Duodenal mucosa (tissue), 2 donors: Measurements from ENCODE around the gene GABPB1.

ENCODE experiments used
- H3K27ac ChIP-seq: one replicate; pipeline ENCODE4 v1.7.0; 2013; ENCODE audit warnings: low read depth, low read length
- H3K27me3 ChIP-seq, 2 donors: one replicate each; pipeline ENCODE4 v1.7.0; 2013; ENCODE audit warnings: low read length in 2 of 2, control low read depth in 1 of 2; ENCODE audit not compliant: insufficient read depth in 2 of 2, control insufficient read depth in 1 of 2
- H3K36me3 ChIP-seq, 2 donors: one replicate each; pipeline ENCODE4 v1.7.0; 2013; ENCODE audit warnings: low read length in 2 of 2, control low read depth in 1 of 2; ENCODE audit not compliant: insufficient read depth in 2 of 2, control insufficient read depth in 1 of 2
- H3K4me1 ChIP-seq, 2 donors: one replicate each; pipeline ENCODE4 v1.7.0; 2013; ENCODE audit warnings: low read length in 2 of 2, control low read depth in 1 of 2; ENCODE audit not compliant: insufficient read depth in 2 of 2, control insufficient read depth in 1 of 2
- H3K4me3 ChIP-seq, 2 donors: one replicate each; pipeline ENCODE4 v1.7.0; 2013; ENCODE audit warnings: low read length in 2 of 2, low read depth in 1 of 2
- H3K9ac ChIP-seq, 2 donors: one replicate each; pipeline ENCODE4 v1.7.0; 2013; ENCODE audit warnings: low read length in 2 of 2, low read depth in 1 of 2
- H3K9me3 ChIP-seq, 2 donors: one replicate each; pipeline ENCODE4 v1.7.0; 2013; ENCODE audit warnings: low read length in 2 of 2, control low read depth in 1 of 2; ENCODE audit not compliant: control insufficient read depth in 1 of 2

Gene GABPB1

DNA sequence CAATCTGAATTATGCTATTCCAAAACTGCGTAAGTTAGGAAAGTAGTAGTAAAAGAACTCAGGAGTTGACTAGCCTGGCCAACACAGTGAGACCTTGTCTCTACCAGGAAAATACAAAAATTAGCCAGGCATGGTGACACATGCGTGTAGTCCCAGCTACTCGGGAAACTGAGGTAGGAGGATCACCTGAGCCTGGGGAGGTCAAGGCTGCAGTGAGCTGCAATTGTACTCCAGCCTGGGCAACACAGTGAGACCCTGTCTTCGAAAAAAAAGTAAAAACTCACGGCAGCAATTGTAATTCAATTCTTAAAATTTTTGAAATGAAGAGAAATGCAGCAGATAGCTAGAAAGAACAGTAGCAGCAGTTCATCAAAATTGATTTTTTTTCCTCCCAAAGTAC is 9.7 kb downstream of the GABPB1 start:
- Histone ChIP-seq H3K9me3 (no peaks in the 10 kb centered on the region), H3K4me1 (peaks cover 6 to 12% of the 10 kb centered on the region in 2 donors), H3K4me3 (no peak overlapping the region), H3K9ac (no peak overlapping the region), H3K36me3 (no peaks in the 10 kb centered on the region), H3K27ac (no peak overlapping the region), H3K27me3 (no peaks in the 10 kb centered on the region)

DNA sequence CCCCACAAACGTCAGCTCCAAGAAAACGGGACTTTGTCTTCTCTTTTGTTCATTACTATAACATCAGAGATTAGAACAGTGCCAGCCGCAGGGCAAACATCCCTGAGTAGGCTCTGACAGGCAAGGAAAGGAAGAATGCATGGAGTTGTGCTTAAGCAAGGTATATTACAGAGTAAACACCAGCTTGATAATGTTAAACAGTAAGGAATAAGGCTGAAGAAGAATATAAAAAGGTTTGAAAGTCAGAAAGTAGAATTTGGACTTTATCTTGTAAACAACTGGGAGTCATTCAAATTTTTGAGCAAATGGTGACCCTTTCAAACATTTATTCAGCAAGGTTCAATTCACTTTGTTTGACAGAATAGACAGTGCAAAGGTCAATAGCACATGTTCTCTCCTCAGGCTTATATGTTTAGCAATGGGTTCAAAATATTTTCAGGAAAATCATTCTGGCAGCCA is 11.0 kb downstream of the GABPB1 start:
- H3K9me3 ChIP-seq = no peaks in the 10 kb centered on the region
- H3K36me3 ChIP-seq = no peaks in the 10 kb centered on the region
- H3K27me3 ChIP-seq = no peaks in the 10 kb centered on the region
- no peak overlapping the region for H3K27ac ChIP-seq
- no peak overlapping the region for H3K9ac ChIP-seq
- H3K4me3 ChIP-seq = no peak overlapping the region
- H3K4me1 ChIP-seq = peaks cover 6 to 7% of the 10 kb centered on the region in 2 donors

DNA sequence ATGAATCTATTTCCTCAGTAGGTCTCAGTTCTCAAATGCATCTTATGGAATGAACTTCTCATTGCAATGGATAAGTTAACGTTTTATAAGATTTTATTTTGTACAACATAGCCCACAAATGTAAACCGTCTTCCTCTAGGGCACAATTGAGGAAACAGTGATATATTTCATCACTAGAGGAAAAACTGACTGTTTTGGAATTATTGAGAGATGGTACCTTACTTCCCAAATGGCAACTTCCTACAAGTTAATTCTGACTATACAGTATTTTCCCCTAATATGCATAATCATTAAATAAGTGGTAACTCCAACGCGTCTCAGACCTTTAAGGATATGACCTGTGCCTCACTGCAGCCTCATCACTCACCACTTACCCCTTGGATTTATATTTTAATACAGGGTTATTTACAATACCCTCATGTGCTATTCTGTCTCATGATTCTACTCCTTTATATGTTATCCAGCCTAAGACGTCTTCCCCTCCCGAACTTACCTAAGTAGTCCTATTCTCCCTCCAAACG is 13.3 kb downstream of the GABPB1 start:
- no peak overlapping the region for H3K27ac ChIP-seq
- no peaks in the 10 kb centered on the region for H3K27me3 ChIP-seq
- no peaks in the 10 kb centered on the region for H3K9me3 ChIP-seq
- H3K9ac ChIP-seq = no peak overlapping the region
- no peaks in the 10 kb centered on the region for H3K36me3 ChIP-seq
- no peak overlapping the region for H3K4me3 ChIP-seq
- H3K4me1 ChIP-seq = peaks cover 6 to 7% of the 10 kb centered on the region in 2 donors

DNA sequence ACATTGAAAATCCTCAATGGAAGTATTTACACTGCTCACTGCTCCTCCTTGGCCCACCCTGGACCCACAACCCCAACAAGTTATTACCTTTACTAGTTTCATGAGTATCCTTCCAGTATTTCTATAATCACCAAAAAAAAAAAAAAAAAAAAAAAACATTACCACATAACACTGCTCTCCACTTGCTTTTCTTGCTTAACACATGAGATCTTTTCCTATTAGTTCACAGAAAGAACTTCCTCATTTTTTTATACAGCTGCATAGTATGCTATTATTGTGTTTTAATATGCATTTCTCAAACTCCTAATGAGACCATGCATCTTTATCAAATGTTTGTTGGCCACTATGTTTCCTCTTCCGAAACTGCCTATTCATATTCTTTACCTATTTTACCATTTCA is 14.6 kb downstream of the GABPB1 start:
- no peaks in the 10 kb centered on the region for H3K9me3 ChIP-seq
- no peak overlapping the region for H3K9ac ChIP-seq
- H3K4me3 ChIP-seq = no peak overlapping the region
- H3K27me3 ChIP-seq = no peaks in the 10 kb centered on the region
- peaks cover 6 to 7% of the 10 kb centered on the region in 2 donors for H3K4me1 ChIP-seq
- no peaks in the 10 kb centered on the region for H3K36me3 ChIP-seq
- H3K27ac ChIP-seq = no peak overlapping the region

DNA sequence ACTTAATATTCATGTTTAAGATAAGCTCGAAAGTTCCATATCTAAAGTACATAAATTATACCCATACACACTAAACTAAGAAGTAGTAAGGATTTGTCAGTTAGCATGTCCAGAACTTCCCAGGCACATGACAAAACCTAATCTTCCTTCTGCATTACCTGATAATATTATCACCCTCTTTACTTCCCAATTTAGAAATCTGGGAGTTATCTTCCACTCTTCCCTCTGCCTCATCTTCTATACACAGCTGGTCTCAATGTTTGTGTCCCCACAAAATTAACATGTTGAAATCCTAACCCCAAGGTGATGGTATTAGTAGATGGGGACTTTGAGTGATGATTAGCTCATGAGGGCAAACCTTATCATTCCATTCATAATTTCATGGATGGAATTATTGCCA is 15.3 kb downstream of the GABPB1 start:
- no peak overlapping the region for H3K27ac ChIP-seq
- no peaks in the 10 kb centered on the region for H3K27me3 ChIP-seq
- H3K4me1 ChIP-seq = peaks cover 6 to 7% of the 10 kb centered on the region in 2 donors
- H3K9me3 ChIP-seq = no peaks in the 10 kb centered on the region
- H3K4me3 ChIP-seq = no peak overlapping the region
- no peaks in the 10 kb centered on the region for H3K36me3 ChIP-seq
- no peak overlapping the region for H3K9ac ChIP-seq

DNA sequence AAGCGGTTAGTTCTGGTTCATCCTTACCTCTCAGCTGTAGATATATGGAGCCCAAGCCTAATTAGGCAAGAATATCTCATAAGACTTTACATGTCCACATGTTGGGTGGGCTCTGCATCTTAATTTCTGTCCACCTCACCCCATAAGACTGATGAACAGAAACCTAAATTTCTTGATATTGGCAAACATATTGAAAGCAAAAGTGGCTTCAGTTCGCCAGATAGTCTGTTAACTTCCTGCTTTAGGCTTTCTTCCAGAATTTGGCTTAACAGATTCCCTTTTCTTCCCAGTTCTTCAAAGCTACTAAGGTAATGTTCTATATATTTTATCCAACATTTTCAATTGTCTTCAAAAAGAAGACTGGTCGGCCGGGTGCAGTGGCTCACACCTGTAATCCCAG is 19.7 kb downstream of the GABPB1 start:
- H3K27me3 ChIP-seq = no peaks in the 10 kb centered on the region
- no peaks in the 10 kb centered on the region for H3K36me3 ChIP-seq
- no peaks in the 10 kb centered on the region for H3K9me3 ChIP-seq
- H3K4me3 ChIP-seq = no peak overlapping the region
- no peak overlapping the region for H3K27ac ChIP-seq
- no peaks in the 10 kb centered on the region for H3K4me1 ChIP-seq
- H3K9ac ChIP-seq = no peak overlapping the region

DNA sequence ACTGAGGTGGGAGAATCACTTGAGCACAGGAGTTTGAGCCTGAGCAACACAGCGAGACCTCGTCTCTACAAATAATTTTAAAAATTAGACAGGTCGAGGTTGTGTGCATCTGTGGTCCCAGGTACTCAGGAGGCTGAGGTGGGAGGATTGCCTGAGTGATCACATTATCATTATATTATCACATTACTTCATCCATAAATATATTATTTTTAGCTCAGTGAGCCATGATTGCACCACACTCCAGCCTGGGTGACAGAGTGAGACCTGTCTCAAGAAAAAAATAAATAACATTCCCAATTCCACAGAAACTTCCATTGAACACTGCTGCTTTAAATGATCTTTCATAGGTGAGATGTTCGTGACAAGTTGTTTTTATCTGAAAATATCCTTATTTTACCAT is 21.8 kb downstream of the GABPB1 start:
- Histone ChIP-seq H3K27me3 (no peaks in the 10 kb centered on the region), H3K4me1 (no peaks in the 10 kb centered on the region), H3K36me3 (no peaks in the 10 kb centered on the region), H3K4me3 (no peak overlapping the region), H3K9me3 (no peaks in the 10 kb centered on the region), H3K27ac (no peak overlapping the region), H3K9ac (no peak overlapping the region)

DNA sequence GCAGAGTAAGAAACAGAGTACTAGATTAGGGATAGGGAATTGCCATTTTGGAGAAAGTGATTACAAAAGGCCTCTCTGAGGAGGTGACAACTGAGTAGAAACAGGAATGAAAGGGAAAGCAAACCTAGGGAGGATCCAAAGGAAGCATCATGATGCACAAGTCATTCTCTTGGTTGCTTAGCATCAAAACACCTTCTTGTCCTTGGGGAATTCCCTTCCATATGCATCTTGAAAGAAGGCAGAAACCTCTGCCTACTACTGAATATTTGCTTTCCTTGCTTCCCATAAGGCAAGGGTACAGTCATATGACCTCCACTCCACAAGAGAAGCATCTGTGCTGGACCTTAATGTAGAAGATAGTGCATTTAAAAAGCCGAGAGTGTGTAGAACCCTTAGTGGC is 24.1 kb downstream of the GABPB1 start:
- Histone ChIP-seq H3K9me3 (no peaks in the 10 kb centered on the region), H3K9ac (no peak overlapping the region), H3K27me3 (no peaks in the 10 kb centered on the region), H3K27ac (no peak overlapping the region), H3K4me3 (no peak overlapping the region), H3K4me1 (no peaks in the 10 kb centered on the region), H3K36me3 (no peaks in the 10 kb centered on the region)

DNA sequence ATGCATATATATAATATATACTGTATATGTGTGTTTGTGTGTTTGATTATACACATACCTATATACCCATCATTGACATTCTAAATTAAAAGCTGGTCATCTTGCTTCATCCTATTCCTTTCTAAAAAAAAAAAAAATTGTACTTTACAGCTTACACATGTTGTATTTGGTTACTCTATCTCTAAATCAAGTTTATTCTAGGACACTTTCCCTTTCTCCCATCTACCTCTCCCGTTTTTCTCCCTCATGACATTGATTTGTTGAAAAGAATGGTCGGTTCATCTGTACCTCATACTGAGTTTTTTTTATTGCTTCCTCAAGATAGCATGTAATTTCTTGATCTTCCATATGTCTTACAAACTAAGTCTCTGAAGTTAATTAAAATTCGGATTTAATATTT is 26.9 kb downstream of the GABPB1 start:
- no peak overlapping the region for H3K27ac ChIP-seq
- H3K9ac ChIP-seq = no peak overlapping the region
- no peaks in the 10 kb centered on the region for H3K9me3 ChIP-seq
- H3K36me3 ChIP-seq = no peaks in the 10 kb centered on the region
- H3K27me3 ChIP-seq = no peaks in the 10 kb centered on the region
- no peak overlapping the region for H3K4me3 ChIP-seq
- no peaks in the 10 kb centered on the region for H3K4me1 ChIP-seq

DNA sequence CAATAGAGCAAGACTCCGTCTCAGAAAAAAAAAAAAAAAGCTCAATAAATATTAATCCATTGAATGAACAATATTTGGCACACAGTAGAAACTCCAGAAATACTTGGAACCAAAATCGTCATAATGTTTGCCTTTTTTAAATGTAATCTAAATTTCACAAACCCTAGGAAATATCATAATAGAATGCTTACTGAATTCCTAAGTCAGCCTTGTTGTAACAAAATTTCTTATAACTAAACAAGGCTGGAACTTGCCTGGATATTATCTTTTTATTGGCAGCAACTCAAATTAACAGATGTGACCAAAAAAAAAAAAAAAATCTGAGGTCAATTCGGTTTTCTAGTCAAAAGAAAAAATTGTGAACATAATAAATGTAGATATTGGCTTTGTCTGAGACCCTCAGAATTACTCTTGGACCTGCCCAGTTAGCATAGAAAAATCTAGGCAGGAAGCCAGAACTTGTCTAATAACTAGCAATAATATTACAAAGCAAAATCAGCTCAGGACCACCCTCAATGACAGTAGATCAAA is 33.3 kb downstream of the GABPB1 start:
- Histone ChIP-seq H3K9me3 (no peaks in the 10 kb centered on the region), H3K36me3 (no peaks in the 10 kb centered on the region), H3K27me3 (no peaks in the 10 kb centered on the region), H3K9ac (no peak overlapping the region), H3K27ac (no peak overlapping the region), H3K4me1 (no peaks in the 10 kb centered on the region), H3K4me3 (no peak overlapping the region)

DNA sequence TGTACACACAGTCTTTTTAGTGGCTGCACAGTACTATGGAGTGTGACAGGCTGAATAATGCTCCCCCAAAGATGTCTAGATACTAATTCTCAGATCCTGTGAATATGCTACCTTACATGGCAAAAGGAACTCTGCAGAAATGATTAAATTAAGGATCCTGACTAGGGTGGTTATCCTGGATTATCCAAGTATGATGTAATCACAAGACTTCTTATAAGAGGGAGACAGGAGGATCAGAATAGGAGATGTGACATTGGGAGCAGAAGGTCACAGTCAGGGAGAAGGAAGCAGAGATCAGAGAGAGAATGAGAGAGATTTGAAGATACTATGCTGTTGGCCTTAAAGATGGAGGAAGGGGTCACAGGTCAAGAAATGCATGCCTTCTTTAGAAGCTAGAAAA is 34.5 kb downstream of the GABPB1 start:
- H3K4me3 ChIP-seq = no peak overlapping the region
- no peak overlapping the region for H3K9ac ChIP-seq
- H3K27me3 ChIP-seq = no peaks in the 10 kb centered on the region
- H3K36me3 ChIP-seq = no peaks in the 10 kb centered on the region
- H3K27ac ChIP-seq = no peak overlapping the region
- no peaks in the 10 kb centered on the region for H3K9me3 ChIP-seq
- no peaks in the 10 kb centered on the region for H3K4me1 ChIP-seq
